Esophagus muscularis mucosa (tissue), 4 donors: ENCODE measurements around the gene SAXO1. TPM values are rescaled to one million over a fixed set of nuclear protein-coding genes. Genes with fewer than 3 reads are reported as not detected.
A peak's percentile ranks its signal among the peaks of the same experiment; 100 is the strongest.

Experiments
- DNase-seq: peaks from one replicate; pipeline ENCODE4 v3.0.0-alpha.2; 2017; ENCODE audit errors: extremely low spot score
- H3K27ac ChIP-seq, 4 donors: fragments of 200-600 bp; sonication (generic); replicated peaks in 1 of 4; 1 replicate in 3 of 4; 2 replicates in 1 of 4; pipeline ENCODE4 v1.5.1; 2016 to 2019; ENCODE audit warnings: mild to moderate bottlenecking in 1 of 4
- H3K27me3 ChIP-seq, 4 donors: fragments of 200-600 bp; sonication (generic); one replicate each; pipeline versions ENCODE4 v1.5.1 to v1.6.0; 2016 to 2019
- H3K36me3 ChIP-seq, 4 donors: fragments of 200-600 bp; sonication (generic); one replicate each; pipeline ENCODE4 v1.5.1; 2016 to 2019
- H3K4me1 ChIP-seq, 4 donors: fragments of 200-600 bp; sonication (generic); one replicate each; pipeline ENCODE4 v1.5.1; 2016 to 2019
- H3K4me3 ChIP-seq, 4 donors: fragments of 200-600 bp; sonication (generic); 1 replicate in 2 of 4; 2 replicates in 2 of 4; pipeline ENCODE4 v1.5.1; 2016 to 2019; ENCODE audit warnings: mild to moderate bottlenecking in 4 of 4, moderate library complexity in 1 of 4
- H3K9me3 ChIP-seq, 4 donors: fragments of 200-600 bp; sonication (generic); 1 replicate in 3 of 4; 2 replicates in 1 of 4; pipeline ENCODE4 v1.5.1; 2016 to 2019
- CTCF ChIP-seq, 3 experiments: fragments of 200-600 bp in 2 of 3; fragments of 450-650 bp in 1 of 3; sonication (generic) in 2 of 3; IDR thresholded peaks; one replicate each; pipeline ENCODE4 v1.5.1; 2017 to 2019; ENCODE audit warnings: antibody characterized with exemption in 3 of 3, mild to moderate bottlenecking in 2 of 3, moderate library complexity in 1 of 3
- EP300 ChIP-seq: sonication (generic); formaldehyde crosslinking; IDR thresholded peaks from one replicate; pipeline ENCODE4 v1.6.1; 2017; ENCODE audit warnings: antibody characterized with exemption
- POLR2A ChIP-seq: fragments of 450-650 bp; IDR thresholded peaks from one replicate; pipeline ENCODE4 v1.6.1; 2017; ENCODE audit warnings: antibody characterized with exemption, moderate library complexity, mild to moderate bottlenecking, low read depth
- POLR2AphosphoS5 ChIP-seq, 2 donors: sonication (generic); formaldehyde crosslinking; IDR thresholded peaks; one replicate each; pipeline ENCODE4 v1.6.1; 2017; ENCODE audit warnings: antibody characterized with exemption in 2 of 2
- WGBS: methylation state at CpG from one replicate; pipeline ENCODE4 v1.1.5; 2018; 5-methylcytosine and 5-hydroxymethylcytosine counted together
- intact Hi-C: fragments of 100-400 bp; cut with DNase I; formaldehyde crosslinking; loops from one replicate; pipeline ENCODE4 v1.15.1; 2023
- total RNA-seq, 4 donors: library from RNA; depleted of rRNA; stranded (reverse); fragments of >200 nt; gene quantifications; one replicate each; pipeline versions ENCODE4 v1.1.0 to v1.2.1, GENCODE V29; 2016

Gene SAXO1
- total RNA-seq, 4 donors from 2014 or later = 0.11 to 0.17 TPM; not detected in 2

DNA sequence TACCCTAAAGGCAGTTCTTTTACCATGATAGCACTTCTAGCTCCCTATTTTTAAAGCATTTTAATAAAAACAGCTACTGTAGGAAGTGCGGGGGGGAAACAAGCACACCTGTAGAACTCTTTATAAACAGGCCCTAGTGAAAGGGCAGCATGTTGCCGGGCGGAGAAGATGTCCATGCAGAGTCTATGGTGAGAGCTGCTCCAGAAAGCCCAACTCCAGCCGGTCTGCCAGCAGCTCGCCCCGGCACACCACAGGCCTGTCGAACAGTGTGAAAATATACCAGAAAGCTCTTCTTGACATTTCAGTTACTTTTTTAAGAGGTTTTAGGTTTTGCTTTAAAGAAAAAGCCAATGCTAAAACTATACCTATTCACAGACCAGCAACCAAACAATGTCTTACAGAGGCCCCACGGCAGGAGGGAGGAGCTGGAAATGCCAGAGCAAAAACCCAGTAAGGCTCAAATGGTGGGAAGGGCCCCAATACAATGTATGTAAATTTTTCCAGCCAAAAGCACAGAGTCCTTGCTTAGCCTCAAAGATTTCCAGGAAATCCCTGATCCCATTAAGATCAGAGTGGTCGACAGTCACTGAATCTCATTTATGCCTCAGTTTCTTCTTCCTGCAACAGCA, 121.2 kb downstream of the SAXO1 start:
- no peak for DNase-seq
- H3K4me1 ChIP-seq = peaks cover 0 to 10% (median 2%) of the 10 kb centered on the region in 4 donors
- intact Hi-C loops = no loop called here
- 97% methylated on average over 9 of the region's 9 CpGs for WGBS
- no peak overlapping the region for H3K27ac ChIP-seq
- no peaks in the 10 kb centered on the region for H3K27me3 ChIP-seq
- TF ChIP-seq CTCF (IDR thresholded peaks at IDR 0.05) (no peak), EP300 (no peak), POLR2A (no peak), POLR2AphosphoS5 (IDR thresholded peaks at IDR 0.05) (no peak)
- H3K9me3 ChIP-seq = no peaks in the 10 kb centered on the region
- no peak overlapping the region for H3K4me3 ChIP-seq
- peaks cover 0 to 23% (median 8%) of the 10 kb centered on the region in 4 donors for H3K36me3 ChIP-seq

DNA sequence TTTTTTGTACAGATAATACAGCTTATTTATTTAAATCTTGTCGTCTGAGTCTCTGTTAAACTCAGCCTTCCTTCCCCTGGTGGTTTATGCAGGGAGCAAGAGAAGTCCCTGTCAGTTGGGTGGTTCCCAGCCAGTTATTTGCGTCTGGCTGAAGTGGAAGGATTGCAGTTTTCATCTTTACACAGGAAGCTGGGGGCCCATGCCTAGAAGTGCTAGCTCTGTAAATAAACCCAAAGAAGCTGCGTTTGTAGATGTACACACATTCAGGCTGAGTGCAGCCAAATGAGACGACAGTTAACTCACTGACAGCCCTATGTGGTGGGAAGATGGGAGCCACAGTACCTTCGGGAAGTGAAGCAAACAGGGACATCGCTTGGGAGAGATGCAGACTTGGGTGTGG, 122.1 kb downstream of the SAXO1 start:
- TF ChIP-seq POLR2A (no peak), POLR2AphosphoS5 (IDR thresholded peaks at IDR 0.05) (no peak), EP300 (no peak), CTCF (IDR thresholded peaks at IDR 0.05) (no peak)
- WGBS = 45% methylated on average over 6 of the region's 6 CpGs
- Histone ChIP-seq H3K27me3 (no peaks in the 10 kb centered on the region), H3K4me3 (no peak overlapping the region), H3K4me1 (peaks cover 0 to 10% (median 2%) of the 10 kb centered on the region in 4 donors), H3K9me3 (no peaks in the 10 kb centered on the region), H3K36me3 (peaks cover 0 to 32% (median 12%) of the 10 kb centered on the region in 4 donors), H3K27ac (no peak overlapping the region)
- intact Hi-C loops = no loop called here
- DNase-seq = peak; percentile 78

- H3K36me3 ChIP-seq = peaks cover 0 to 37% (median 14%) of the 10 kb centered on the region in 4 donors
- intact Hi-C loops = no loop called here
- TF ChIP-seq EP300 (no peak), POLR2AphosphoS5 (IDR thresholded peaks at IDR 0.05) (no peak), POLR2A (no peak), CTCF (IDR thresholded peaks at IDR 0.05) (no peak)
- H3K4me1 ChIP-seq = peaks cover 0 to 10% (median 2%) of the 10 kb centered on the region in 4 donors
- WGBS = 59% methylated on average over 2 of the region's 2 CpGs
- no peaks in the 10 kb centered on the region for H3K9me3 ChIP-seq
- DNase-seq = no peak
- no peaks in the 10 kb centered on the region for H3K27me3 ChIP-seq
- H3K4me3 ChIP-seq = no peak overlapping the region
- no peak overlapping the region for H3K27ac ChIP-seq
Observed at GRCh38 chr9:18910435-18910834, 122.6 kb downstream of the SAXO1 start.

DNA sequence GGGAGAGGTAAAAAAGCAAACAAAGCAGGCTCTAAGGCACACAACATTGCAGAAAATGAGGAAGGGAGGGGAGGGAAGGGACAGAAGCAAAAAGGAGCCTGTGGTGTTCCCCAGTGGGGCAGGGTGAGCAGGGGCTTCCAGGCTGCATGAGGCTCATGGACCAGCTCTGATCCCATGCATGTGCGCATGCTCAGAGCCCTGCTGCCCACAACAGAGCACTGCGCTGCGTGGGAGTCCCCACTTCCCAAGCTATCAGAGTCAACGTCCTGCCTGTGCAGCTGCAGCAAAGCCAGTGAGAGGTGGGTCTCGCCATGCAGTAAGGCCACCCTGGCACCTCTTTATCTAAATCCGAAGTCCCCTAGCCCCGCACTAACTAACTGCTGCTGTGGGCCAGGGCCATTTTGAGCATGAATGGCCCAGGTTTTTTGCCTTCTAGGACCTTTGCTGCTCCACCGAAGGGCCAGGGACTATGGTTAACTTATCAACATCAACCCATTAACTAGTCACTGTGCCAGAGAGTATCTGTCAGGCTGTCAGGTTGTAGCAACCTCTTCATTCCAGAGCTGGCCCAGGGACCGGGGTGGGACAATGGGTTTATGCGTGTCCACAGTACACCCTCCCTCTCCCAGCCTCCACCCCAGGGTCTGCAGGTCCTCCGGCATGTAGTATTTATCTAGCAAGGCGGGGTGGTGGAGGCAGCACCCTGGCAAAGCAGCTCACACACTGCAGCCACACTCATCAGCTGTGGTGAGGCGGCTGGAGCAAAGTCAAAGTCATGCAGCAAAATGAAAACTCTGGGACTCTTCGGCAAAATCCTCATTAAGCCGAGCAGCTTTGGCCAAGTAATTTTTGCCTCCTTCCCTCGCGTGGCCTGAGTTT, 123.6 kb downstream of the SAXO1 start:
- Histone ChIP-seq H3K4me3 (no peak overlapping the region), H3K4me1 (peaks cover 0 to 10% (median under 1%) of the 10 kb centered on the region in 4 donors), H3K27ac (no peak overlapping the region), H3K9me3 (no peaks in the 10 kb centered on the region), H3K36me3 (peaks cover 0 to 37% (median 15%) of the 10 kb centered on the region in 4 donors), H3K27me3 (no peaks in the 10 kb centered on the region)
- intact Hi-C loops = no loop called here
- 97% methylated on average over 15 of the region's 17 CpGs for WGBS
- TF ChIP-seq EP300 (no peak), CTCF (IDR thresholded peaks at IDR 0.05) (no peak), POLR2AphosphoS5 (IDR thresholded peaks at IDR 0.05) (no peak), POLR2A (no peak)
- DNase-seq = peak; percentile 89
